ENCODE measurements around the gene MPZL3. TPM values are rescaled to one million over a fixed set of nuclear protein-coding genes. Genes with fewer than 3 reads are reported as not detected.

The MPZL3 gene
- total and polyA plus RNA-seq, 7 donors = 0.16 to 6.2 (median 0.55) TPM

Small RNA genes within 50 kb of the gene (small RNA-seq; reads per million reads assigned to genes)
- 0 reads per million in 3 donors for gene HSPE1P18

Other genes starting within 250 kb of the MPZL3 start
- 1 to 10 TPM in 1 of 4 donors, not detected in 3; 1.4 TPM for gene TMPRSS4, start 175.3 kb downstream of the MPZL3 start, total RNA-seq
- gene TMPRSS4, start 175.3 kb downstream of the MPZL3 start, polyA plus RNA-seq = 100 to 1,000 TPM in 2 of 3 donors, 10 to 100 TPM in 1; 68.5 to 134 (median 101) TPM
- not detected for gene SMIM35, start 165.4 kb downstream of the MPZL3 start, total RNA-seq
- gene SMIM35, start 165.4 kb downstream of the MPZL3 start, polyA plus RNA-seq = under 1 TPM in 1 of 3 donors, not detected in 2; 0.28 TPM
- 1 to 10 TPM; 1.3 to 2.2 (median 1.5) TPM for gene SCN4B, start 99.5 kb downstream of the MPZL3 start, total RNA-seq
- gene SCN4B, start 99.5 kb downstream of the MPZL3 start, polyA plus RNA-seq = 1 to 10 TPM in 2 of 3 donors, under 1 TPM in 1; 0.92 to 1.3 (median 1.2) TPM
- gene SCN2B, start 75.7 kb downstream of the MPZL3 start, total RNA-seq = 1 to 10 TPM in 3 of 4 donors, under 1 TPM in 1; 0.95 to 1.7 (median 1.2) TPM
- under 1 TPM; 0.23 to 0.74 (median 0.60) TPM for gene SCN2B, start 75.7 kb downstream of the MPZL3 start, polyA plus RNA-seq
- 1 to 10 TPM; 3.3 to 6.1 (median 5.6) TPM for gene JAML, start 27.4 kb downstream of the MPZL3 start, total RNA-seq
- gene JAML, start 27.4 kb downstream of the MPZL3 start, polyA plus RNA-seq = 10 to 100 TPM in 2 of 3 donors, 1 to 10 TPM in 1; 9.0 to 35.1 (median 16.5) TPM
- 10 to 100 TPM in 1 of 4 donors, 1 to 10 TPM in 3; 7.7 to 12.8 (median 8.3) TPM for gene MPZL2, start 11.9 kb upstream of the MPZL3 start, total RNA-seq
- 10 to 100 TPM in 2 of 3 donors, 1 to 10 TPM in 1; 9.6 to 27.6 (median 13.9) TPM for gene MPZL2, start 11.9 kb upstream of the MPZL3 start, polyA plus RNA-seq
- gene CD3E, start 52.4 kb upstream of the MPZL3 start, total RNA-seq = under 1 TPM in 2 of 4 donors, not detected in 2; 0.28 to 0.36 TPM
- gene CD3E, start 52.4 kb upstream of the MPZL3 start, polyA plus RNA-seq = 10 to 100 TPM in 1 of 3 donors, 1 to 10 TPM in 1, under 1 TPM in 1; 0.92 to 42.3 (median 1.2) TPM
- 1 to 10 TPM in 2 of 4 donors, not detected in 2; 1.4 to 1.7 TPM for gene CD3D, start 90.3 kb upstream of the MPZL3 start, total RNA-seq
- gene CD3D, start 90.3 kb upstream of the MPZL3 start, polyA plus RNA-seq = 10 to 100 TPM in 1 of 3 donors, 1 to 10 TPM in 1, not detected in 1; 2.5 to 57.0 TPM
- gene CD3G, start 92.0 kb upstream of the MPZL3 start, total RNA-seq = 1 to 10 TPM in 1 of 4 donors, under 1 TPM in 2, not detected in 1; 0.66 to 3.5 (median 0.71) TPM
- 1 to 10 TPM in 1 of 3 donors, not detected in 2; 7.8 TPM for gene CD3G, start 92.0 kb upstream of the MPZL3 start, polyA plus RNA-seq
- gene UBE4A, start 107.2 kb upstream of the MPZL3 start, total RNA-seq = 10 to 100 TPM; 33.8 to 37.4 (median 36.4) TPM
- gene UBE4A, start 107.2 kb upstream of the MPZL3 start, polyA plus RNA-seq = 10 to 100 TPM in 1 of 3 donors, 1 to 10 TPM in 2; 2.1 to 15.7 (median 2.4) TPM
- gene ATP5MG, start 149.2 kb upstream of the MPZL3 start, total RNA-seq = 100 to 1,000 TPM in 2 of 4 donors, 10 to 100 TPM in 2; 54.7 to 141 (median 84.8) TPM
- gene ATP5MG, start 149.2 kb upstream of the MPZL3 start, polyA plus RNA-seq = 100 to 1,000 TPM; 232 to 559 (median 315) TPM
- 10 to 100 TPM; 42.9 to 93.9 (median 62.8) TPM for gene KMT2A, start 184.1 kb upstream of the MPZL3 start, total RNA-seq
- 10 to 100 TPM in 1 of 3 donors, 1 to 10 TPM in 2; 5.3 to 21.3 (median 5.4) TPM for gene KMT2A, start 184.1 kb upstream of the MPZL3 start, polyA plus RNA-seq